ENCODE data around the gene AEN. TPM values are rescaled to one million over a fixed set of nuclear protein-coding genes. Genes with fewer than 3 reads are reported as not detected.

Gene AEN
- total and polyA plus RNA-seq, 8 donors: 1.8 to 35.3 (median 14.3) TPM

GRCh38 chr15:88647351-88648105 is 26.4 kb downstream of the AEN start:
- Histone ChIP-seq H3K4me3 (no peak overlapping the region), H3K27ac (peak overlapping the region; percentile 72 to 89 (median 84)), H3K36me3 (peaks cover 0 to 23% (median 10%) of the 10 kb centered on the region in 4 donors), H3K4me1 (peaks cover 21 to 67% (median 53%) of the 10 kb centered on the region in 4 donors), H3K9me3 (no peaks in the 10 kb centered on the region), H3K27me3 (no peaks in the 10 kb centered on the region)
- peak; percentile 27 to 87 for DNase-seq
- 44 to 61% (median 55%) methylated on average over 11 of the region's 11 CpGs for WGBS, 5 donors
- intact Hi-C loops (cut with DNase I; ENCODE audit: low total_unique reads): no loop called here
- no peak for TF ChIP-seq EP300 (IDR thresholded peaks at IDR 0.05)
- TF ChIP-seq CTCF (IDR thresholded peaks at IDR 0.05): no peak
- peak in 2 of 3 donors; percentile 45 to 68 for TF ChIP-seq POLR2AphosphoS5 (IDR thresholded peaks at IDR 0.05)

- no peak for TF ChIP-seq EP300 (IDR thresholded peaks at IDR 0.05)
- peak in 1 of 4 donors; percentile 17 for TF ChIP-seq POLR2A (IDR thresholded peaks at IDR 0.05)
- TF ChIP-seq POLR2AphosphoS5 (IDR thresholded peaks at IDR 0.05): peak in 2 of 3 donors; percentile 47 to 73
- TF ChIP-seq CTCF (IDR thresholded peaks at IDR 0.05): no peak
- Histone ChIP-seq H3K4me3 (no peak overlapping the region), H3K4me1 (peaks cover 21 to 66% (median 52%) of the 10 kb centered on the region in 4 donors), H3K27ac (peak overlapping the region; percentile 72 to 89 (median 84)), H3K27me3 (no peaks in the 10 kb centered on the region), H3K36me3 (peaks cover 0 to 33% (median 18%) of the 10 kb centered on the region in 4 donors), H3K9me3 (no peaks in the 10 kb centered on the region)
- intact Hi-C loops (cut with DNase I; ENCODE audit: low total_unique reads): no loop called here
- peak; percentile 69 to 79 for DNase-seq
- 33 to 57% (median 47%) methylated on average over 5 to 12 of the region's 12 CpGs for WGBS, 5 donors
Measured at GRCh38 chr15:88648357-88649214, 27.4 kb downstream of the AEN start.

- H3K27me3 ChIP-seq: no peaks in the 10 kb centered on the region
- intact Hi-C loops (cut with DNase I; ENCODE audit: low total_unique reads): no loop called here
- H3K4me1 ChIP-seq: peaks cover 21 to 66% (median 49%) of the 10 kb centered on the region in 4 donors
- H3K4me3 ChIP-seq: no peak overlapping the region
- peak overlapping the region; percentile 72 to 89 (median 84) for H3K27ac ChIP-seq
- peaks cover 0 to 40% (median 18%) of the 10 kb centered on the region in 4 donors for H3K36me3 ChIP-seq
- WGBS, 5 donors: 20 to 47% (median 32%) methylated on average over 12 of the region's 12 CpGs
- H3K9me3 ChIP-seq: no peaks in the 10 kb centered on the region
- peak in 1 of 3 donors; percentile 47 for TF ChIP-seq POLR2AphosphoS5 (IDR thresholded peaks at IDR 0.05)
- no peak for TF ChIP-seq EP300 (IDR thresholded peaks at IDR 0.05)
- DNase-seq: peak; percentile 53 to 76
Measured at GRCh38 chr15:88649286-88649733, 28.2 kb downstream of the AEN start.

GRCh38 chr15:88649753-88650551 is 28.8 kb downstream of the AEN start:
- Histone ChIP-seq H3K36me3 (peaks cover 0 to 43% (median 19%) of the 10 kb centered on the region in 4 donors), H3K27ac (peak overlapping the region; percentile 72 to 89 (median 84)), H3K4me3 (no peak overlapping the region), H3K9me3 (no peaks in the 10 kb centered on the region), H3K27me3 (no peaks in the 10 kb centered on the region), H3K4me1 (peaks cover 21 to 60% (median 49%) of the 10 kb centered on the region in 4 donors)
- DNase-seq: no peak
- intact Hi-C loops (cut with DNase I; ENCODE audit: low total_unique reads): no loop called here
- WGBS, 5 donors: 67 to 83% (median 69%) methylated on average over 15 to 23 of the region's 23 CpGs
- TF ChIP-seq POLR2AphosphoS5 (IDR thresholded peaks at IDR 0.05): no peak
- no peak for TF ChIP-seq POLR2A (IDR thresholded peaks at IDR 0.05)
- no peak for TF ChIP-seq EP300 (IDR thresholded peaks at IDR 0.05)
- no peak for TF ChIP-seq CTCF (IDR thresholded peaks at IDR 0.05)
